Lower leg skin (tissue), 3 donors: ENCODE measurements around the gene MAP7.

Experiments used
- CTCF ChIP-seq, 3 donors: fragments of 450-650 bp; IDR thresholded peaks; one replicate each; pipeline ENCODE4 v1.5.1; 2016; ENCODE audit warnings: antibody characterized with exemption in 3 of 3, mild to moderate bottlenecking in 3 of 3, moderate library complexity in 2 of 3
- POLR2A ChIP-seq, 2 donors: fragments of 450-650 bp; IDR thresholded peaks; one replicate each; pipeline ENCODE4 v1.6.1; 2016 to 2017; ENCODE audit warnings: antibody characterized with exemption in 2 of 2, mild to moderate bottlenecking in 1 of 2, moderate library complexity in 1 of 2

DNA sequence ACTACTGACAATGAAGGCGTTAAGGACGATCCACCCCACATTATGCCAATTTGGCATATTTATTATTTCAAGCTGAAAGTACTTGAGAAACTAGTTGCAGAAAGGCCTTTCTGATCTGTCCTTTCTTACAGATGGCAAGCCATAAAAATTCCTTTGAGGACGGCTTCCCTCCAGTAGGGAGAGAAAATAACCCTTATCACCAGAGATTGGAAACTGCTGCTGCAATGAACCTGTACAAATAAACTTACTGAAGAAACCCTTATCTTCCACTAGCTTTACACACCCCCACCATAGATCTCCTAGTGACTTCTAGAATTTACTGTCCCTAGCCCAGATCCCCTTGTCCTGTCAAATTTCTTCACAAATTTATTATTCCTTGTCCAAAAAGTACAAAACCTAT is 105.2 kb downstream of the MAP7 start:
- no peak for TF ChIP-seq CTCF (IDR thresholded peaks at IDR 0.05)
- TF ChIP-seq POLR2A (IDR thresholded peaks at IDR 0.05), result no peak
